GM12878 (cell line): ENCODE results near the gene RIT2.

Experiments
- EZH2 ChIP-seq: IDR thresholded peaks from 2 replicates; pipeline ENCODE4 v1.6.1; 2012; ENCODE audit warnings: low read depth, mild to moderate bottlenecking, control low read depth, inconsistent platforms, low read length, borderline replicate concordance; ENCODE audit not compliant: control insufficient read depth
- MAX ChIP-seq: IDR thresholded peaks from 2 replicates; pipeline ENCODE4 v1.6.1; 2012; ENCODE audit warnings: low read depth, low read length, improper control_type of control experiment
- MYC ChIP-seq: IDR thresholded peaks from 2 replicates; pipeline ENCODE4 v1.6.1; 2011; ENCODE audit warnings: mild to moderate bottlenecking, low read length, moderate library complexity, inconsistent platforms; ENCODE audit not compliant: insufficient read depth, insufficient replicate concordance, insufficient read length, severe bottlenecking
- POLR2A ChIP-seq: IDR thresholded peaks from 2 replicates; pipeline ENCODE4 v1.6.1; 2011; ENCODE audit warnings: low read depth, mild to moderate bottlenecking, low read length
- SIX5 ChIP-seq: IDR thresholded peaks from 2 replicates; pipeline ENCODE4 v1.6.1; 2011; ENCODE audit warnings: mild to moderate bottlenecking, low read depth, low read length, moderate library complexity; ENCODE audit not compliant: severe bottlenecking
- USF2 ChIP-seq: IDR thresholded peaks from 2 replicates; pipeline ENCODE4 v1.6.1; 2011; ENCODE audit warnings: low read depth, low read length, improper control_type of control experiment, borderline replicate concordance
- TF ChIP-seq, protein P1 (sequence below), 3 experiments: IDR thresholded peaks in 2 of 3; conservative IDR thresholded peaks in 1 of 3; 2 replicates each; pipeline ENCODE4 v1.5.1; 2011; ENCODE audit warnings: low read depth in 3 of 3, low read length in 3 of 3, mild to moderate bottlenecking in 3 of 3, control low read depth in 2 of 3, moderate library complexity in 2 of 3, inconsistent platforms in 1 of 3, mixed read lengths in 1 of 3; ENCODE audit not compliant: control insufficient read depth in 2 of 3, insufficient read depth in 1 of 3; ENCODE audit errors: extremely low read depth in 1 of 3

DNA sequence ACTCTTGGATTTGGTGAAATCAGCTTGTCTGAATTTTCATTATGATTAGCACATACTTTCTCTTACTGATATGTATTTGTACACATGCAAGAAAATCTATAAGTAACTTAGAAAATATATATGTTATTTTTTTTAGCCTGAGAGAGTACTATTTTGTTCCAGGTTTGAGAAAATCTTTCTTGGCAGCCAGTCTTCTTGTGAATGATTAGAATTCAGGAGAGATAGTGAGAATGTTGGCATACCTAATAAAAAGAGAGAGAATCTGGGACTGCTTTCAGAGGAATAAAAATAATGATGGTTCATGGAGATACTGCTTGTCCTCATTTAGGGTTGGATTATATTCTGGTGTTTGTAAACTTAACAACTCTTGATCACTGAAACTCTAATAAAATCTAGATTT, 44.4 kb upstream of the RIT2 start:
- TF ChIP-seq SIX5 (no peak), USF2 (no peak), MYC (no peak), POLR2A (no peak), EZH2 (no peak), MAX (no peak)
- TF ChIP-seq, protein P1, sequence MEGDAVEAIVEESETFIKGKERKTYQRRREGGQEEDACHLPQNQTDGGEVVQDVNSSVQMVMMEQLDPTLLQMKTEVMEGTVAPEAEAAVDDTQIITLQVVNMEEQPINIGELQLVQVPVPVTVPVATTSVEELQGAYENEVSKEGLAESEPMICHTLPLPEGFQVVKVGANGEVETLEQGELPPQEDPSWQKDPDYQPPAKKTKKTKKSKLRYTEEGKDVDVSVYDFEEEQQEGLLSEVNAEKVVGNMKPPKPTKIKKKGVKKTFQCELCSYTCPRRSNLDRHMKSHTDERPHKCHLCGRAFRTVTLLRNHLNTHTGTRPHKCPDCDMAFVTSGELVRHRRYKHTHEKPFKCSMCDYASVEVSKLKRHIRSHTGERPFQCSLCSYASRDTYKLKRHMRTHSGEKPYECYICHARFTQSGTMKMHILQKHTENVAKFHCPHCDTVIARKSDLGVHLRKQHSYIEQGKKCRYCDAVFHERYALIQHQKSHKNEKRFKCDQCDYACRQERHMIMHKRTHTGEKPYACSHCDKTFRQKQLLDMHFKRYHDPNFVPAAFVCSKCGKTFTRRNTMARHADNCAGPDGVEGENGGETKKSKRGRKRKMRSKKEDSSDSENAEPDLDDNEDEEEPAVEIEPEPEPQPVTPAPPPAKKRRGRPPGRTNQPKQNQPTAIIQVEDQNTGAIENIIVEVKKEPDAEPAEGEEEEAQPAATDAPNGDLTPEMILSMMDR (IDR thresholded peaks at IDR 0.05 in 2 of 3, conservative IDR thresholded peaks at IDR 0.05 in 1 of 3; ENCODE audit: control insufficient read depth in 2 of 3, extremely low read depth in 1 of 3, insufficient read depth in 1 of 3, low read depth in 3 of 3, low read length in 3 of 3): no peak
